Suppressor macrophage treated with lipopolysaccharide for 1 hour (primary cell): ENCODE measurements around the gene CFP.
"Not testable (repeated sequence)": the region's sequence is repeated elsewhere in the genome, so short reads cannot be mapped to it uniquely, and the experiment has no call there.

Source experiments
- DNase-seq, 3 donors: peaks; one replicate each; pipeline ENCODE4 v3.0.0-alpha.2; 2020 to 2022

CFP gene

GRCh38 chrX:47603125-47603524 lies 26.6 kb downstream of the CFP start:
- not testable (repeated sequence) for DNase-seq

- no peak for DNase-seq
Measured at GRCh38 chrX:47597222-47597621, 32.5 kb downstream of the CFP start.

- no peak for DNase-seq
Measured at GRCh38 chrX:47596256-47596655, 33.5 kb downstream of the CFP start.

- DNase-seq, result no peak
Measured at GRCh38 chrX:47595716-47596251, 33.9 kb downstream of the CFP start.

GRCh38 chrX:47593522-47593921 lies 36.2 kb downstream of the CFP start:
- peak; percentile 55 to 80 (median 71) for DNase-seq

- no peak for DNase-seq
Measured at GRCh38 chrX:47590984-47591383, 38.7 kb downstream of the CFP start.

- DNase-seq, result no peak
Measured at GRCh38 chrX:47587906-47588735, 41.6 kb downstream of the CFP start.

- DNase-seq, result peak; percentile 55 to 75 (median 60)
Measured at GRCh38 chrX:47587091-47587891, 42.4 kb downstream of the CFP start.

GRCh38 chrX:47586043-47586787 lies 43.5 kb downstream of the CFP start:
- DNase-seq, result no peak

- no peak for DNase-seq
Measured at GRCh38 chrX:47585273-47585672, 44.5 kb downstream of the CFP start.

GRCh38 chrX:47584714-47585113 lies 45.0 kb downstream of the CFP start:
- DNase-seq, result no peak

GRCh38 chrX:47583240-47583861 lies 46.4 kb downstream of the CFP start:
- no peak for DNase-seq

- peak; percentile 92 to 94 (median 94) for DNase-seq
Measured at GRCh38 chrX:47581731-47582647, 47.7 kb downstream of the CFP start, which contains the start of gene TIMP1. Gene TIMP1, plus strand, starts transcription at chrX:47582436. Its CDS starts 980 bp downstream, at chrX:47583416.

- DNase-seq, result peak; percentile 90 to 94 (median 91)
Measured at GRCh38 chrX:47579537-47579936, 50.2 kb downstream of the CFP start.

GRCh38 chrX:47578692-47579091 lies 51.0 kb downstream of the CFP start:
- peak; percentile 49 to 71 (median 70) for DNase-seq

- DNase-seq, result no peak
Measured at GRCh38 chrX:47577901-47578300, 51.8 kb downstream of the CFP start.

GRCh38 chrX:47577424-47577823 lies 52.3 kb downstream of the CFP start:
- peak in 1 of 3 donors; percentile 20 for DNase-seq

- DNase-seq, result no peak
Measured at GRCh38 chrX:47576021-47576898, 53.5 kb downstream of the CFP start.

GRCh38 chrX:47574547-47575301 lies 55.0 kb downstream of the CFP start:
- DNase-seq, result no peak
